ENCODE data around the gene GRAMD1A. TPM values are rescaled to one million over a fixed set of nuclear protein-coding genes. Genes with fewer than 3 reads are reported as not detected.

The GRAMD1A gene
- total RNA-seq (10 to 100 TPM; 58.3 to 93.7 (median 72.7) TPM), polyA plus RNA-seq (10 to 100 TPM; 44.5 to 71.6 TPM)
- long read RNA-seq, donor 1, partial matches to known transcripts, result 170 of 194 reads
- long read RNA-seq, donor 1, other reads (novel, unspliced or antisense), result 18 of 194 reads
- long read RNA-seq, donor 2, partial matches to known transcripts, result 0 of 1 reads
- long read RNA-seq, donor 2, other reads (novel, unspliced or antisense), result 0 of 1 reads
- long read RNA-seq, donor 3, partial matches to known transcripts, result 60 of 199 reads
- long read RNA-seq, donor 3, other reads (novel, unspliced or antisense), result 137 of 199 reads

DNA sequence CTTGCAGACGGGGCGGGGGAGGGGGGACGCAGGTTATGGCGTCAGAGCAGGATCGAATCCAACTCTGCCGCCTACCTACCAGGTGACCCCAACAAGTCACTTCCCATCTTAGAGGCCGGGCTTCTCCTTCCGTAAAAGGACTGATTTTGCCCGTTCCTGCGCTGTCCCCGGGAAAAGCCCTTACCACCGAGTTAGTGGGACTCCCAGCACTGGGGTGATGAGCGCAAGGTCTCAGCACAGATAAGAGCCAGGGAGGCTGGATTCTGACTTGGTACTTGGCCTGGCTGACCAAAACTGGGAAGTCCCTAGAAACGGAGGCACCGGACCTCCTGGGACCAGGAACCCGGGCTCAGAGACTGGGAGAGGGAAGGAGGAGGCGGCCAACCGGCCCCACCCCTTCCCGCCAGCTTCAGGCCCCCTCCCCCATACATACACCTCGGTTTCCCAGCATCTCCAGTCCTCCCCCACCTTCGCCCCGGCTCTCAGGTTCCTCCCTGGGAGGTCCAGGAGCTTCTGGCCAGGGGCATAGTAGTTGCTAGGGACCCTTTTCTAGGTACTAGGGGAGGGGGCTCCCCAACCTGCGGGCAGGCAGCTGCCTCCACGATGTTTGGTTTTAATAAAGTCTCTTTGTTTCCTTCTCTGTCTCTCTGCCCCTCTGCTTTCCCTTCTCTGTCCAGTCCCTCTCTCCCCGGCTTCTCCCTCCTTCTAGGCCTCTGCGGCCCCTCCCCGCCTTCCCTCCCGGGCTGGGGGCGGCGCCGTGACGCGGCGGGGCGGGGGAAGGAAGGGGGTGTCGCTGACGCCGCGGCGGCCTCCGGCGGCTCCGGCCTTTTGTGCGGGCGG is at the start of gene GRAMD1A:
Gene GRAMD1A (plus strand): TSS at position 826 of the 840 bp plus-strand sequence. CDS start 156 bp downstream, outside the sequence.
- intact Hi-C loops (cut with DNase I), result no loop called here
- 1% methylated on average over 43 to 45 of the region's 45 CpGs for WGBS, 3 donors
- peaks cover 28% of the 10 kb centered on the region for H3K4me1 ChIP-seq (ENCODE audit: insufficient read depth)
- peak within 1 kb of the TSS; percentile 97 to 99 for H3K27ac ChIP-seq
- peak; percentile 88 to 93 (median 92) for DNase-seq
- H3K4me3 ChIP-seq, result peak within 1 kb of the TSS; percentile 91
- no peaks in the 10 kb centered on the region for H3K9me3 ChIP-seq
- TF ChIP-seq, protein P1, sequence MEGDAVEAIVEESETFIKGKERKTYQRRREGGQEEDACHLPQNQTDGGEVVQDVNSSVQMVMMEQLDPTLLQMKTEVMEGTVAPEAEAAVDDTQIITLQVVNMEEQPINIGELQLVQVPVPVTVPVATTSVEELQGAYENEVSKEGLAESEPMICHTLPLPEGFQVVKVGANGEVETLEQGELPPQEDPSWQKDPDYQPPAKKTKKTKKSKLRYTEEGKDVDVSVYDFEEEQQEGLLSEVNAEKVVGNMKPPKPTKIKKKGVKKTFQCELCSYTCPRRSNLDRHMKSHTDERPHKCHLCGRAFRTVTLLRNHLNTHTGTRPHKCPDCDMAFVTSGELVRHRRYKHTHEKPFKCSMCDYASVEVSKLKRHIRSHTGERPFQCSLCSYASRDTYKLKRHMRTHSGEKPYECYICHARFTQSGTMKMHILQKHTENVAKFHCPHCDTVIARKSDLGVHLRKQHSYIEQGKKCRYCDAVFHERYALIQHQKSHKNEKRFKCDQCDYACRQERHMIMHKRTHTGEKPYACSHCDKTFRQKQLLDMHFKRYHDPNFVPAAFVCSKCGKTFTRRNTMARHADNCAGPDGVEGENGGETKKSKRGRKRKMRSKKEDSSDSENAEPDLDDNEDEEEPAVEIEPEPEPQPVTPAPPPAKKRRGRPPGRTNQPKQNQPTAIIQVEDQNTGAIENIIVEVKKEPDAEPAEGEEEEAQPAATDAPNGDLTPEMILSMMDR (IDR thresholded peaks at IDR 0.05), result no peak
- peak; percentile 87 for TF ChIP-seq POLR2A (IDR thresholded peaks at IDR 0.05)
- TF ChIP-seq EP300 (IDR thresholded peaks at IDR 0.05), result peak; percentile 76
- no peaks in the 10 kb centered on the region for H3K27me3 ChIP-seq
- H3K36me3 ChIP-seq, result no peaks in the 10 kb centered on the region

DNA sequence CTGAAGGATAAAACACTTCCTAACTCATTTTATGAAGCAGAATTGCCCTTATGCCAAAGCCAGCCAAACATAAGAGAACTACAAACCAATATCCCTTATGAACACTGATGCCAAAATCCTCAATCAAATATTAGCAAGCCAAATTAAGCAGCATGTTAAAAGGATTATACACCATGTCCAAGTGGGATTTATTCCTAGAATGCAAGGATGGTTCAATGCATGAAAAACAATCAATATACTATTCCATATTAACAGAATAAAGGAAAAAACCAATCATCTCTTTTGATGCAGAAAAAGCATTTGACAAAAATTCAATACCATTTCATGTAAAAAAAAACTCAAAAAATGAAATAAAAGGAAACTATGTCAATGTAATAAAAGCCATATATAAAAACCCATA is 47.0 kb upstream of the GRAMD1A start:
- no peaks in the 10 kb centered on the region for H3K36me3 ChIP-seq
- TF ChIP-seq, protein P1 (IDR thresholded peaks at IDR 0.05), result no peak
- no peak for TF ChIP-seq EP300 (IDR thresholded peaks at IDR 0.05)
- no peak for TF ChIP-seq POLR2A (IDR thresholded peaks at IDR 0.05)
- no peak overlapping the region for H3K4me3 ChIP-seq
- peaks cover 6 to 13% of the 10 kb centered on the region in 2 donors for H3K9me3 ChIP-seq
- no peak overlapping the region for H3K27ac ChIP-seq
- no peaks in the 10 kb centered on the region for H3K4me1 ChIP-seq (ENCODE audit: insufficient read depth)
- peaks cover 3% of the 10 kb centered on the region for H3K27me3 ChIP-seq
- DNase-seq, result no peak
- intact Hi-C loops (cut with DNase I), result no loop called here

GRCh38 chr19:34957830-34958751 is 42.0 kb upstream of the GRAMD1A start:
- intact Hi-C loops (cut with DNase I), result no loop called here
- H3K4me1 ChIP-seq (ENCODE audit: insufficient read depth), result peaks cover 5% of the 10 kb centered on the region
- no peak overlapping the region for H3K4me3 ChIP-seq
- peaks cover 6 to 37% of the 10 kb centered on the region in 2 donors for H3K9me3 ChIP-seq
- no peak overlapping the region for H3K27ac ChIP-seq
- peaks cover 13% of the 10 kb centered on the region for H3K36me3 ChIP-seq
- no peak for DNase-seq
- WGBS, 3 donors, result 94 to 99% (median 95%) methylated on average over 22 of the region's 22 CpGs
- H3K27me3 ChIP-seq, result no peaks in the 10 kb centered on the region
- TF ChIP-seq POLR2A (IDR thresholded peaks at IDR 0.05), result no peak

DNA sequence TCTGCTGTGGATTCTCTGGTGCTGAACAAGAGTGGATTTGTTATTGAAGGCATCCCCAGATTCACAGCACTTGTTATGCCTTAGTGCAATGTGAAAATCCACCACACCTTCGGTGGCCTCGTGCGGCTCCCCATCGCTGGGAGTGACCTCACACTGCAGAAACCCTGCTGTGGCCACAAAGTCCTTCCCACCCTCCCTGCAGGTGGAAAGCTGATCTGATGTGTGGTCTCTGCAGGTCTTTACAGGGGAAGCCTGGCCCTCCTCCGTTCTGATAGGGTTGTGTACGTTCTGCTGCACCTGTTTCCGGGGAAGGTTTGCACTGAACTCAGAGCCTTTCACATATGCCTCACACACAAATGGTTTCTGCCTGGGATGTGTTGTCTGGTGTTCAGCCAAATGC is 41.1 kb upstream of the GRAMD1A start:
- WGBS, 3 donors, result 82 to 95% (median 90%) methylated on average over 7 of the region's 7 CpGs
- no peak overlapping the region for H3K4me3 ChIP-seq
- intact Hi-C loops (cut with DNase I), result no loop called here
- no peak for TF ChIP-seq POLR2A (IDR thresholded peaks at IDR 0.05)
- TF ChIP-seq EP300 (IDR thresholded peaks at IDR 0.05), result no peak
- TF ChIP-seq, protein P1 (IDR thresholded peaks at IDR 0.05), result no peak
- peaks cover 6 to 37% of the 10 kb centered on the region in 2 donors for H3K9me3 ChIP-seq
- H3K27me3 ChIP-seq, result no peaks in the 10 kb centered on the region
- H3K4me1 ChIP-seq (ENCODE audit: insufficient read depth), result peaks cover 6% of the 10 kb centered on the region
- peaks cover 13% of the 10 kb centered on the region for H3K36me3 ChIP-seq
- DNase-seq, result no peak
- no peak overlapping the region for H3K27ac ChIP-seq
